GM12891 (cell line): ENCODE results near the gene SPATA31A7.
"Not testable (repeated sequence)": the region's sequence is repeated elsewhere in the genome, so short reads cannot be mapped to it uniquely, and the experiment has no call there.

Source experiments
- PAX5 ChIP-seq: IDR thresholded peaks from 2 replicates; pipeline ENCODE4 v1.6.1; 2011; ENCODE audit warnings: low read length, moderate library complexity, mild to moderate bottlenecking; ENCODE audit not compliant: insufficient read depth, severe bottlenecking
- POLR2A ChIP-seq: IDR thresholded peaks from 2 replicates; pipeline ENCODE4 v1.6.1; 2011; ENCODE audit warnings: low read depth, low read length, control low read depth
- POLR2AphosphoS5 ChIP-seq: IDR thresholded peaks from 2 replicates; pipeline ENCODE4 v1.6.1; 2011; ENCODE audit warnings: low read depth, low read length, control low read depth
- POU2F2 ChIP-seq: IDR thresholded peaks from 2 replicates; pipeline ENCODE4 v1.6.1; 2011; ENCODE audit warnings: low read depth, mild to moderate bottlenecking, control low read depth, low read length, moderate library complexity
- SPI1 ChIP-seq: IDR thresholded peaks from 2 replicates; pipeline ENCODE4 v1.6.1; 2011; ENCODE audit warnings: low read depth, low read length, control low read depth
- TAF1 ChIP-seq: IDR thresholded peaks from 2 replicates; pipeline ENCODE4 v1.6.1; 2011; ENCODE audit warnings: low read depth, low read length, control low read depth

DNA sequence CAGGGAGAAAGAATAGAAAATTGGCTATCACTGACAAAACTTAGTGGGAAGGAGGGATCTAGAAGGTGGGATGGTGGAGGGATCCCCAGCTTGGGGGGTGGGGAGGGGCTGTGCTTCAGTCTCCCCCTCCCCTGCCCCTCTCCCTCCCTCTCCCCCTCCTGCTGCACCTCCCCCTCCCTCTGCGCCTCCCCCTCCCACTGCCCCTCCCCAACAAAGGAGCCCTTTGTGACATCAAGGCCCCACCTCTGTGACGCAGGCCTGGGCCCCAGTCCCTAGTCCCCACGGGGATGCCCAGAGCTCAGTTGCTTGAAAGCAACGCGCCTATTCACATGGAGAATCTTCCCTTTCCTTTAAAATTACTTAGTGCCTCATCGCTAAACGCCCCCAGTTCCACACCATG lies at the start of gene SPATA31A7:
- TF ChIP-seq POLR2A, POLR2AphosphoS5, TAF1, SPI1, POU2F2, PAX5: not testable (repeated sequence)
